BLaER1 treated with 17β-estradiol and CSF1 and Interleukin-3, amounts not matched to agents 10 nM and 100 nM (cell line): ENCODE measurements around the gene DNAI7.

Experiments used
- H3K27ac ChIP-seq, 11 experiments: shearing (Covaris generic); formaldehyde crosslinking; 2 replicates each; pipeline ENCODE4 v1.8.1; 2022
- H3K27me3 ChIP-seq, 11 experiments: shearing (Covaris generic); formaldehyde crosslinking; 2 replicates each; pipeline ENCODE4 v1.8.1; 2022
- H3K36me3 ChIP-seq, 11 experiments: shearing (Covaris generic); formaldehyde crosslinking; 2 replicates each; pipeline ENCODE4 v1.8.1; 2022
- H3K4me1 ChIP-seq, 10 experiments: shearing (Covaris generic); formaldehyde crosslinking; 2 replicates each; pipeline ENCODE4 v1.8.1; 2022
- H3K4me2 ChIP-seq, 11 experiments: shearing (Covaris generic); formaldehyde crosslinking; 2 replicates each; pipeline ENCODE4 v1.8.1; 2022
- H3K4me3 ChIP-seq, 10 experiments: shearing (Covaris generic); formaldehyde crosslinking; 2 replicates each; pipeline ENCODE4 v1.8.1; 2022
- H3K9ac ChIP-seq, 11 experiments: shearing (Covaris generic); formaldehyde crosslinking; 2 replicates each; pipeline ENCODE4 v1.8.1; 2022
- H3K9me3 ChIP-seq, 11 experiments: shearing (Covaris generic); formaldehyde crosslinking; replicated peaks in 1 of 11; 2 replicates each; pipeline ENCODE4 v1.8.1; 2022
- H4K20me1 ChIP-seq, 11 experiments: shearing (Covaris generic); formaldehyde crosslinking; 2 replicates each; pipeline ENCODE4 v1.8.1; 2022
- Cebpa-rat ChIP-seq, 11 experiments: shearing (Covaris generic); IDR thresholded peaks; 2 replicates each; pipeline ENCODE4 v1.8.1; 2022

The DNAI7 gene

DNA sequence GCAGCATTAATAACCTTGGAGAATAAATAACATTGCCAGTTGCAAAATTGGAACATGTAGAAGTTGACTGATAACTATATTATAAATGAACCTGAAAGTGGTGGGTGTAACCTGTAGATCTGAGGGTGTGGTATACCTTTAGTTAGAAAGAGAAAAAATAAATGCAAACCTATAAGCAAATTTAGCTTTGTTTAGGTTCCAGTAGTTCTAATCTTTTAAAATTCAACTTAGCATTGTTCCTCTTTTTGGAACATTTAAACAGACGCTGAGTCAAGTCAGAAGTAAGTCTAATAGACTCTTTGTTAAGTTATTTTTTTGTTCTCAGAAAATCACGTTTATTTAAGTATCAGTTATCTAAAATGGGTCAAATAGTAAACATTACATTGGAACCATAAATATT lies 120.0 kb downstream of the DNAI7 start:
- H3K4me1 ChIP-seq = peaks cover 55 to 89% (median 64%) of the 10 kb centered on the region in 10 experiments
- no peaks in the 10 kb centered on the region for H3K9me3 ChIP-seq
- H3K27ac ChIP-seq = peak overlapping the region in 9 of 11 experiments; percentile 43 to 95 (median 81); a peak in 15 of 22 replicates
- no peaks in the 10 kb centered on the region for H3K27me3 ChIP-seq
- peaks cover 14 to 96% (median 77%) of the 10 kb centered on the region in 11 experiments for H3K36me3 ChIP-seq
- H3K9ac ChIP-seq = 0 out of 22 replicates have a peak overlapping the region, but pooled peaks of 1 of the 11 experiments have one; percentile 4
- H3K4me3 ChIP-seq = no peak overlapping the region
- TF ChIP-seq Cebpa-rat (IDR thresholded peaks at IDR 0.05) = no peak
- H3K4me2 ChIP-seq = peak overlapping the region in 10 of 11 experiments; percentile 2 to 97 (median 92); a peak in 15 of 22 replicates
- peaks cover 0 to 98% (median 0%) of the 10 kb centered on the region in 11 experiments; a peak in 7 of 22 replicates for H4K20me1 ChIP-seq

DNA sequence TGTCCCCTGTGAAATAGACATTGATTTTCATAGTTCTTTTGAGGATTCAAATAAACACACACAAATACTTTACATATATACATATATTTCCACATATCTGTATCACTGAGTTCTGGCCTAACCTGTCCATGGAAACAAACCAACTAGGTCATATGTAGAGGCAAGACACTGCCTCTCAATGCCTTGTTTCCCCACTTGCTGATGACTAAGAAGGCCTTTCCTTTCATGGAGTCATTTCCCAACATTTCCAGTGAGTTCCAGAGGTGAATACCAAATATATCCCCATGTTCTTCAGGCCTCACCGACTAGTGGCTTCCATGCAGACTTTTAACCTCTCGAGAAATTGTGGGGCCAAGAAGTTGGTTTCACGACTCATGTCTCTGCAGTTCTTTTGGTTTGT lies 120.8 kb downstream of the DNAI7 start:
- H3K9ac ChIP-seq = peak overlapping the region in 4 of 11 experiments; percentile 1 to 34 (median 18); a peak in 3 of 22 replicates
- H3K27ac ChIP-seq = peak overlapping the region; percentile 33 to 95 (median 81); a peak in 20 of 22 replicates
- H3K27me3 ChIP-seq = no peaks in the 10 kb centered on the region
- peaks cover 0 to 98% (median 0%) of the 10 kb centered on the region in 11 experiments; a peak in 7 of 22 replicates for H4K20me1 ChIP-seq
- H3K4me3 ChIP-seq = no peak overlapping the region
- TF ChIP-seq Cebpa-rat (IDR thresholded peaks at IDR 0.05) = no peak
- H3K9me3 ChIP-seq = no peaks in the 10 kb centered on the region
- H3K36me3 ChIP-seq = peaks cover 14 to 96% (median 77%) of the 10 kb centered on the region in 11 experiments; a peak in 21 of 22 replicates
- peaks cover 63 to 89% (median 72%) of the 10 kb centered on the region in 10 experiments for H3K4me1 ChIP-seq
- peak overlapping the region; percentile 8 to 97 (median 93); a peak in 19 of 22 replicates for H3K4me2 ChIP-seq

DNA sequence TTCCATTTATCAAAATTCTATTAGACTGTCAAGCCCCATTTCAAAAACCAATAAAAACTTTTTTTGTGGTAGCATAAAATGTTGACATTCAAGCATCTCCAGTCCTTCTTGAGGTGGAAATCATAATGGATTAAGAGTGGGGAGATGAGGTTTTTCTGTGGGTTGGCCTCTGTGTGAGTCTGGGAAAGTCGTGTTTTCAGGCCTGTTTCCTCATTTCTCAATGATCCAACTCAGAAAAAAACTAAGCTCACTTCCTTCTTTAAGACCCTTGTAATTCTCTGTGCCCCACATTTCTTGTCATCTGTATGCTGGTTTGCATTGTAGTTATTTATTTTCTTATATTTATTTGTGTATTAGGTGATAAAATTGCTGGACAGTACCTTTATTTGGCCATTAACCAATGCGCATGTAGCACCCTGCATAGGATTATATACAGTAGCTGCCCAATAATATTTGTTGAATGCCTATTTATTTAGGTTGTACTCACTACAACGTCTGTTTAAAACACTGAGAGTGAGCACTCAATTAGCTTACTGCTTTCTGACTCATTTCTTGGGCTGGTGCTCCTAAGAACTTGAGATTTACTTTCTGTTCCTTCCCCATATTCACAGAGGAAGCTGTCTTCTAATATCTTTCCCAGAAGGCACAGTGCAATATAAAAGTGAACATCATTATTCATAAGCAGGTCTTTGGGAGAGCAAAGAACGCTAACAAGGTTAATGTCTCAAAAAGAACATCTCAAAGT lies 121.9 kb downstream of the DNAI7 start:
- Histone ChIP-seq H3K4me2 (peak overlapping the region; percentile 38 to 97 (median 93)), H3K27ac (peak overlapping the region; percentile 31 to 95 (median 81); a peak in 21 of 22 replicates), H3K4me1 (peaks cover 73 to 92% (median 82%) of the 10 kb centered on the region in 10 experiments), H3K36me3 (peaks cover 23 to 96% (median 77%) of the 10 kb centered on the region in 11 experiments; a peak in 21 of 22 replicates), H3K27me3 (no peaks in the 10 kb centered on the region), H3K4me3 (peak overlapping the region in 4 of 10 experiments; percentile 9 to 21 (median 20); a peak in 2 of 20 replicates), H3K9me3 (no peaks in the 10 kb centered on the region), H3K9ac (peak overlapping the region; percentile 7 to 66 (median 50); a peak in 17 of 22 replicates), H4K20me1 (peaks cover 0 to 98% (median 0%) of the 10 kb centered on the region in 11 experiments; a peak in 7 of 22 replicates)
- TF ChIP-seq Cebpa-rat (IDR thresholded peaks at IDR 0.05) = no peak

DNA sequence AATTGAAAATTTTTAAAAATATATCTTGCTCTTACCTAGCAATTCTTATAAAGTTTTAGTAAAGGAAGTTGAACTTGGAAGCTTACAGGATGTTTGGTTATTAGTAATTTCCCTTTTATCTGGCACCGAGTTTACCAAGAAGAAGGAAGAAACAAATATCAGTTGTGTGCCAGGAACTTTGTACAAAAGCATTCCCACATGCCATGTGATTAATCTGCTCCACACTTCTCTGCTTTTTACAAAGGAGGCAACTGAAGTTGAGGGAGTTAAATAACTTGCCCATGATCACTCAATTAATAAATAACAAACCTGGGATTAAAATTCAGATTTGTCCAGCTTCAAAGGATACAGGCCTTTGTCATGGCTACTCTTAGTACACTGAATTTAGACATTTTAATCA lies 123.6 kb downstream of the DNAI7 start:
- Histone ChIP-seq H3K4me3 (0 out of 20 replicates have a peak overlapping the region, but pooled peaks of 1 of the 10 experiments have one; percentile 18), H3K9me3 (no peaks in the 10 kb centered on the region), H3K4me1 (peaks cover 84 to 100% (median 97%) of the 10 kb centered on the region in 10 experiments), H3K4me2 (peak overlapping the region; percentile 38 to 97 (median 93)), H3K27ac (peak overlapping the region; percentile 31 to 95 (median 81)), H3K9ac (peak overlapping the region in 9 of 11 experiments; percentile 7 to 66 (median 43); a peak in 9 of 22 replicates), H4K20me1 (peaks cover 0 to 100% (median 0%) of the 10 kb centered on the region in 11 experiments; a peak in 7 of 22 replicates), H3K27me3 (no peaks in the 10 kb centered on the region), H3K36me3 (peaks cover 35 to 99% (median 83%) of the 10 kb centered on the region in 11 experiments; a peak in 21 of 22 replicates)
- TF ChIP-seq Cebpa-rat (IDR thresholded peaks at IDR 0.05) = no peak

DNA sequence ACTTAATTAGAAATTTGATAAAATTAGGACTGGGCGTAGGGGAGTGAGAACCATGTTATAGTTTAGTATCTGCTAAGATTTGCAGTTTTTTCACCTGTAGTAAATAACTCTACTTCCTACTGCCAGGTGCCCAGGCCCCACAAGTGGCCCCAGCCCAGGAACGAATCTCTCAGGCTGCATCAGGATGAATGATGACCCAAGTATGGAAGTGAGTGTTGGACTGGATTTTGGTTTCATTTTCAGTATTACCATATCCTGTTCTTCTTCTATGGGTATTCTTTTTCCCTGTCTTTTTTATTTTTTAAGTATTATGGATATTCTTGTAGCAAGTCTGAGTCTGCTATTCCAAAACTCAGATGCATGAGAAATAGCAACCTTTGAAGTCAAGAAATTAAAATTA lies 125.7 kb downstream of the DNAI7 start:
- Histone ChIP-seq H3K9ac (peak overlapping the region in 9 of 11 experiments; percentile 5 to 89 (median 34); a peak in 10 of 22 replicates), H3K4me1 (peaks cover 95 to 100% (median 99%) of the 10 kb centered on the region in 10 experiments), H4K20me1 (peaks cover 0 to 100% (median 3%) of the 10 kb centered on the region in 11 experiments; a peak in 8 of 22 replicates), H3K27ac (peak overlapping the region; percentile 12 to 96 (median 86); a peak in 19 of 22 replicates), H3K27me3 (no peaks in the 10 kb centered on the region), H3K9me3 (no peaks in the 10 kb centered on the region), H3K4me3 (peak overlapping the region in 5 of 10 experiments; percentile 14 to 83 (median 40); a peak in 9 of 20 replicates), H3K36me3 (peaks cover 35 to 100% (median 92%) of the 10 kb centered on the region in 11 experiments; a peak in 21 of 22 replicates), H3K4me2 (peak overlapping the region; percentile 73 to 97 (median 93))
- TF ChIP-seq Cebpa-rat (IDR thresholded peaks at IDR 0.05) = no peak

DNA sequence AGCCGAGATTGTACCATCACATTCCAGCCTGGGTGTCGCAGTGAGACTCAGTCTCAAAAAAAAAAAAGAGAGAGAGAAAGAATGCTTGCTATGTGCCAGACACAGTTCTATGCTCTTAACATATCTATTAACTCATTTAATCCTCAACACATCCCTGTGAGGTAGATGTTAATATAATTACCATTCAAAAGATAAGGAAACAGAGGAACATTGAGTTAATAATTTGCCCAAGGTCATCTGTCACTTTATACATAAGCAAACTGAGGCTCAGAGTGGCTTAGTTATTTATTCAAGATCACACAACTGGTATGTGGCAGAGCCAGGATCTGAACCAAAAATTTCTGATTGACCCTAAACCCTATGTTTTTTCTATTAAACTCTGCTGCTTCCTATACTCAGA lies 129.9 kb downstream of the DNAI7 start:
- TF ChIP-seq Cebpa-rat (IDR thresholded peaks at IDR 0.05) = no peak
- H3K36me3 ChIP-seq = peaks cover 32 to 100% (median 80%) of the 10 kb centered on the region in 11 experiments; a peak in 21 of 22 replicates
- peak overlapping the region in 10 of 11 experiments; percentile 47 to 96 (median 88); a peak in 17 of 22 replicates for H3K27ac ChIP-seq
- peak overlapping the region; percentile 20 to 94 (median 67); a peak in 18 of 22 replicates for H3K9ac ChIP-seq
- no peaks in the 10 kb centered on the region for H3K27me3 ChIP-seq
- H3K9me3 ChIP-seq = no peaks in the 10 kb centered on the region
- H4K20me1 ChIP-seq = peaks cover 0 to 99% (median 27%) of the 10 kb centered on the region in 11 experiments; a peak in 14 of 22 replicates
- H3K4me3 ChIP-seq = peak overlapping the region in 8 of 10 experiments; percentile 21 to 83 (median 38); a peak in 10 of 20 replicates
- peak overlapping the region; percentile 84 to 98 (median 94) for H3K4me2 ChIP-seq
- peaks cover 74 to 100% (median 98%) of the 10 kb centered on the region in 10 experiments for H3K4me1 ChIP-seq

DNA sequence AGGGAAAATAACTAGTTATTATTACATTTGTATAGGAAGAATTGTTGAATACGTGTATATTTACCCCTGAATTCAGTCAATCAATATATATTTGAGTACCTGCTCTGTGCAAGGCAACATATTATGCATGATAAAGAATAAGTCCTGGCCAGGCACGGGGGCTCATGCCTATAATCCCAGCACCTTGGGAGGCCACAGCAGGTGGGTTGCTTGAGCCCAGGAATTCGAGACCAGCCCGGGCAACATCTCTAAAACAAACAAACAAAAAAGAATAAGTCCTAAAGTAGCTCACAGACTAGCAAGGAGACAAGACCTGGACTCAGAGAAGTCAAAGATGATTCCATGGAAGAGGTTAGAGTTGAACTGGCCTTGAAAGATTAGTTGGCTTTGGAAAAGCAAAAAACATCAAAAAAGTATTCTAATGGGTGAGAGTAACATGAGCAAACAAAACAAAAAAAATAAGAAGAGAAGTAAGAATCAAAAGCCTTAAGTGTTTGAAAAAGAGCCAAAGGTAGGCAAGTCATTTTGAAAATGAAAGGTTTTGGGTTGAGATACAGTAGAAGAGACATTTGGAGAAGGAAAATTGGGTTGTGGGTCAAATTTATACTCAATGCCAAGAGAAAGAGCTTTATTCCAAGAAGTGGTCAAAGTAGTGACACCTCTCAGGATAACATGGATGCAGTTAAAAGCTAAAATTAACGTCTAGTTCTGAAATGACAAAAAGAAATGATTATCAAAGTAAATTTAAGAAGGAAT lies 130.9 kb downstream of the DNAI7 start:
- H3K9me3 ChIP-seq = no peaks in the 10 kb centered on the region
- peaks cover 0 to 97% (median 26%) of the 10 kb centered on the region in 11 experiments; a peak in 14 of 22 replicates for H4K20me1 ChIP-seq
- H3K9ac ChIP-seq = peak overlapping the region in 10 of 11 experiments; percentile 3 to 94 (median 74); a peak in 18 of 22 replicates

More for the DNA sequence above, 130.9 kb downstream of the DNAI7 start:
- Histone ChIP-seq H3K36me3 (peaks cover 22 to 100% (median 70%) of the 10 kb centered on the region in 11 experiments; a peak in 21 of 22 replicates), H3K4me1 (peaks cover 64 to 100% (median 97%) of the 10 kb centered on the region in 10 experiments), H3K4me2 (peak overlapping the region; percentile 84 to 98 (median 94)), H3K27me3 (no peaks in the 10 kb centered on the region), H3K4me3 (peak overlapping the region in 5 of 10 experiments; percentile 26 to 83 (median 72); a peak in 10 of 20 replicates), H3K27ac (peak overlapping the region in 9 of 11 experiments; percentile 47 to 96 (median 88); a peak in 18 of 22 replicates)
- TF ChIP-seq Cebpa-rat (IDR thresholded peaks at IDR 0.05) = no peak
